Upper lobe of left lung (tissue), 6 donors: Measurements from ENCODE around the gene SHROOM2. TPM values are rescaled to one million over a fixed set of nuclear protein-coding genes. Genes with fewer than 3 reads are reported as not detected.
A peak's percentile ranks its signal among the peaks of the same experiment; 100 is the strongest.

Experiments used
- ATAC-seq, 2 donors: fragments of 200-7000 bp; cut with Tn5 transposase; one replicate each; pipeline ENCODE4 v1.9.1; 2022; ENCODE audit warnings: mild to moderate bottlenecking in 2 of 2, moderate library complexity in 2 of 2; ENCODE audit not compliant: low FRiP score in 2 of 2
- DNase-seq, 2 donors: peaks; one replicate each; pipeline ENCODE4 v3.0.0-alpha.2; 2019 to 2020
- H3K27ac ChIP-seq, 4 donors: fragments of 200-600 bp; sonication (generic); one replicate each; pipeline ENCODE4 v1.5.1; 2016 to 2019
- H3K27me3 ChIP-seq, 4 donors: fragments of 200-600 bp; sonication (generic); one replicate each; pipeline ENCODE4 v1.5.1; 2017 to 2019
- H3K36me3 ChIP-seq, 4 donors: fragments of 200-600 bp; sonication (generic); one replicate each; pipeline ENCODE4 v1.5.1; 2016 to 2019
- H3K4me1 ChIP-seq, 4 donors: fragments of 200-600 bp; sonication (generic); one replicate each; pipeline ENCODE4 v1.5.1; 2018 to 2019
- H3K4me3 ChIP-seq, 4 donors: fragments of 200-600 bp; sonication (generic); one replicate each; pipeline ENCODE4 v1.5.1; 2017 to 2019; ENCODE audit warnings: mild to moderate bottlenecking in 2 of 4, moderate library complexity in 1 of 4
- H3K9me3 ChIP-seq, 4 donors: fragments of 200-600 bp; sonication (generic); one replicate each; pipeline ENCODE4 v1.5.1; 2018 to 2019
- CTCF ChIP-seq, 6 experiments: fragments of 450-650 bp in 4 of 6; fragments of 200-600 bp in 2 of 6; sonication (generic) in 2 of 6; IDR thresholded peaks; one replicate each; pipeline ENCODE4 v1.5.1; 2016 to 2019; ENCODE audit warnings: antibody characterized with exemption in 6 of 6
- EP300 ChIP-seq, 4 donors: sonication (generic); formaldehyde crosslinking; IDR thresholded peaks; one replicate each; pipeline ENCODE4 v1.5.1; 2017; ENCODE audit warnings: antibody characterized with exemption in 4 of 4, control low read depth in 2 of 4
- POLR2A ChIP-seq, 4 donors: fragments of 450-650 bp; IDR thresholded peaks; one replicate each; pipeline ENCODE4 v1.5.1; 2016 to 2017; ENCODE audit warnings: antibody characterized with exemption in 4 of 4, mild to moderate bottlenecking in 2 of 4
- POLR2AphosphoS5 ChIP-seq, 2 donors: sonication (generic); formaldehyde crosslinking; IDR thresholded peaks; one replicate each; pipeline ENCODE4 v1.5.1; 2017; ENCODE audit warnings: antibody characterized with exemption in 2 of 2
- WGBS, 2 donors: methylation state at CpG; one replicate each; pipeline ENCODE4 v1.1.5; 2017 to 2018; 5-methylcytosine and 5-hydroxymethylcytosine counted together
- total RNA-seq, 6 donors: library from RNA; depleted of rRNA in 4 of 6; stranded (reverse); fragments of >200 nt in 4 of 6; gene quantifications; one replicate each; pipeline versions ENCODE4 v1.1.0 to v1.2.1, GENCODE V29; 2016 to 2021
- donor health status: DM: no; HTN: no; CAD: no; lungs with moderate emphysema.
- donor health status: DM: no; HTN: yes; CAD: no; lungs with severe emphysema.

The SHROOM2 gene
- total RNA-seq = 10 to 100 TPM in 4 of 6 donors, 1 to 10 TPM in 2; 6.6 to 22.9 (median 11.5) TPM

GRCh38 chrX:9785944-9786797 lies at the start of gene SHROOM2:
SHROOM2 (plus strand) TSS chrX:9786429; CDS start chrX:9786546, 117 bp downstream.
- DNase-seq (peak in 1 of 2 donors; percentile 81), ATAC-seq (peak in 1 of 2 donors; percentile 31)
- Histone ChIP-seq H3K27me3 (peaks cover 0 to 20% (median 0%) of the 10 kb centered on the region in 4 donors), H3K4me3 (peak within 1 kb of the TSS; percentile 36 to 71 (median 60)), H3K9me3 (no peaks in the 10 kb centered on the region), H3K27ac (peak within 1 kb of the TSS; percentile 61 to 88 (median 65)), H3K36me3 (no peaks in the 10 kb centered on the region), H3K4me1 (peaks cover 0 to 25% (median 0%) of the 10 kb centered on the region in 4 donors)
- TF ChIP-seq EP300 (IDR thresholded peaks at IDR 0.05) (no peak), POLR2AphosphoS5 (IDR thresholded peaks at IDR 0.05) (peak in 1 of 2 donors; percentile 17)
- 23% methylated on average over 11 of the region's 132 CpGs; no CpG with 5 or more reads in 1 of the 2 donors for WGBS, 2 donors

- TF ChIP-seq CTCF (IDR thresholded peaks at IDR 0.05) (no peak), POLR2AphosphoS5 (IDR thresholded peaks at IDR 0.05) (no peak), POLR2A (IDR thresholded peaks at IDR 0.05) (no peak), EP300 (IDR thresholded peaks at IDR 0.05) (no peak)
- Histone ChIP-seq H3K27me3 (no peaks in the 10 kb centered on the region), H3K4me3 (no peak overlapping the region), H3K36me3 (no peaks in the 10 kb centered on the region), H3K4me1 (no peaks in the 10 kb centered on the region), H3K27ac (no peak overlapping the region), H3K9me3 (no peaks in the 10 kb centered on the region)
- no peak for ATAC-seq
- 80 to 89% methylated on average over 7 of the region's 7 CpGs for WGBS, 2 donors
- no peak for DNase-seq
Observed at GRCh38 chrX:9737363-9737762, 48.9 kb upstream of the SHROOM2 start.

- no peak for DNase-seq
- 21 to 62% methylated on average over 3 of the region's 3 CpGs for WGBS, 2 donors
- TF ChIP-seq CTCF (IDR thresholded peaks at IDR 0.05) (no peak), POLR2A (IDR thresholded peaks at IDR 0.05) (no peak), EP300 (IDR thresholded peaks at IDR 0.05) (no peak), POLR2AphosphoS5 (IDR thresholded peaks at IDR 0.05) (no peak)
- Histone ChIP-seq H3K4me1 (no peaks in the 10 kb centered on the region), H3K36me3 (no peaks in the 10 kb centered on the region), H3K9me3 (no peaks in the 10 kb centered on the region), H3K27me3 (no peaks in the 10 kb centered on the region), H3K27ac (no peak overlapping the region), H3K4me3 (no peak overlapping the region)
- no peak for ATAC-seq
Observed at GRCh38 chrX:9738151-9738550, 48.1 kb upstream of the SHROOM2 start.

GRCh38 chrX:9739130-9739529 lies 47.1 kb upstream of the SHROOM2 start:
- no peak for DNase-seq
- TF ChIP-seq EP300 (IDR thresholded peaks at IDR 0.05) (no peak), CTCF (IDR thresholded peaks at IDR 0.05) (no peak), POLR2AphosphoS5 (IDR thresholded peaks at IDR 0.05) (no peak), POLR2A (IDR thresholded peaks at IDR 0.05) (no peak)
- H3K27me3 ChIP-seq = no peaks in the 10 kb centered on the region
- WGBS, 2 donors = 77 to 90% methylated on average over 1 to 5 of the region's 5 CpGs
- H3K9me3 ChIP-seq = no peaks in the 10 kb centered on the region
- no peaks in the 10 kb centered on the region for H3K36me3 ChIP-seq
- no peak overlapping the region for H3K27ac ChIP-seq
- ATAC-seq = no peak
- H3K4me3 ChIP-seq = no peak overlapping the region
- no peaks in the 10 kb centered on the region for H3K4me1 ChIP-seq

- Histone ChIP-seq H3K27me3 (no peaks in the 10 kb centered on the region), H3K27ac (peak overlapping the region in 3 of 4 donors; percentile 18 to 71 (median 49)), H3K9me3 (no peaks in the 10 kb centered on the region), H3K4me1 (peaks cover 0 to 3% (median 1%) of the 10 kb centered on the region in 4 donors), H3K4me3 (no peak overlapping the region), H3K36me3 (no peaks in the 10 kb centered on the region)
- WGBS, 2 donors = 46 to 69% methylated on average over 6 to 11 of the region's 11 CpGs
- no peak for TF ChIP-seq CTCF (IDR thresholded peaks at IDR 0.05)
- peak in 2 of 4 donors; percentile 60 to 65 for TF ChIP-seq EP300 (IDR thresholded peaks at IDR 0.05)
- TF ChIP-seq POLR2A (IDR thresholded peaks at IDR 0.05) = no peak
- TF ChIP-seq POLR2AphosphoS5 (IDR thresholded peaks at IDR 0.05) = peak; percentile 39 to 47
- DNase-seq (no peak), ATAC-seq (no peak)
Observed at GRCh38 chrX:9745417-9746115, 40.7 kb upstream of the SHROOM2 start.
